ENCODE results near the gene ITIH1.

- TF ChIP-seq YY1 (IDR thresholded peaks at IDR 0.05; ENCODE audit: insufficient read depth, insufficient read length) (no peak), ZNF274 (IDR thresholded peaks at IDR 0.05; ENCODE audit: low read depth, low read length) (no peak)
Measured at GRCh38 chr3:52822363-52822762, 45.0 kb downstream of the ITIH1 start.
